ENCODE measurements around the gene TTC38. TPM values are rescaled to one million over a fixed set of nuclear protein-coding genes. Genes with fewer than 3 reads are reported as not detected.

TTC38 gene
- total RNA-seq, 1 donor from 2014 or later = 23.8 TPM

GRCh38 chr22:46289244-46289891, 21.6 kb downstream of the TTC38 start:
- ATAC-seq = peak; percentile 11
- intact Hi-C loops (cut with DNase I) = no loop called here
- no peak for DNase-seq (ENCODE audit: missing footprints)

GRCh38 chr22:46290121-46290842, 22.5 kb downstream of the TTC38 start:
- intact Hi-C loops (cut with DNase I) = loop anchor here (1.0 kb wide), 1 partner anchor 10 kb away; no protein-coding TSS in a partner anchor
- peak; percentile 70 for ATAC-seq
- no peak for DNase-seq (ENCODE audit: missing footprints)

- DNase-seq (ENCODE audit: missing footprints) (no peak), ATAC-seq (no peak)
- intact Hi-C loops (cut with DNase I) = loop anchor here (1.0 kb wide), 1 partner anchor 11 kb away; no protein-coding TSS in a partner anchor
These were observed 23.3 kb downstream of the TTC38 start for GRCh38 chr22:46290843-46291785.

GRCh38 chr22:46292173-46292572, 24.4 kb downstream of the TTC38 start:
- DNase-seq (ENCODE audit: missing footprints) (no peak), ATAC-seq (no peak)
- intact Hi-C loops (cut with DNase I) = no loop called here

- DNase-seq (ENCODE audit: missing footprints) (no peak), ATAC-seq (no peak)
- intact Hi-C loops (cut with DNase I) = no loop called here
These were observed 24.9 kb downstream of the TTC38 start for GRCh38 chr22:46292732-46293131.

- intact Hi-C loops (cut with DNase I) = no loop called here
- ATAC-seq (no peak), DNase-seq (ENCODE audit: missing footprints) (peak; percentile 80)
These were observed 25.9 kb downstream of the TTC38 start for GRCh38 chr22:46293577-46294260.

GRCh38 chr22:46294784-46295183, 27.0 kb downstream of the TTC38 start:
- no peak for DNase-seq (ENCODE audit: missing footprints)
- intact Hi-C loops (cut with DNase I) = loop anchor here (5.0 kb wide), 2 partner anchors 142 to 172 kb away; partner anchors contain the start of gene PPARA

GRCh38 chr22:46295277-46295971, 27.6 kb downstream of the TTC38 start:
- ATAC-seq = no peak
- no peak for DNase-seq (ENCODE audit: missing footprints)
- intact Hi-C loops (cut with DNase I) = loop anchor here (5.0 kb wide), 2 partner anchors 143 to 173 kb away; partner anchors contain the start of gene PPARA

More at GRCh38 chr22:46294784-46295183, 27.0 kb downstream of the TTC38 start:
- ATAC-seq = no peak

GRCh38 chr22:46296257-46297150, 28.7 kb downstream of the TTC38 start, which contains the start of gene GTSE1:
TSS of gene GTSE1 (plus strand) at chr22:46296870. CDS start at chr22:46297401, 531 bp downstream.
- intact Hi-C loops (cut with DNase I) = loop anchor here (5.0 kb wide), 2 partner anchors 144 to 174 kb away; partner anchors contain the start of gene PPARA
- peak; percentile 100 for DNase-seq (ENCODE audit: missing footprints)
- ATAC-seq = peak; percentile 98

- intact Hi-C loops (cut with DNase I) = loop anchor here (5.0 kb wide), 2 partner anchors 145 to 175 kb away; partner anchors contain the start of gene PPARA
- ATAC-seq (no peak), DNase-seq (ENCODE audit: missing footprints) (no peak)
These were observed 29.5 kb downstream of the TTC38 start for GRCh38 chr22:46297151-46297812.

GRCh38 chr22:46299101-46299500, 31.3 kb downstream of the TTC38 start:
- intact Hi-C loops (cut with DNase I) = loop anchor here (5.0 kb wide), 2 partner anchors 147 to 177 kb away; partner anchors contain the start of gene PPARA
- DNase-seq (ENCODE audit: missing footprints) (no peak), ATAC-seq (no peak)

GRCh38 chr22:46300491-46300890, 32.7 kb downstream of the TTC38 start:
- DNase-seq (ENCODE audit: missing footprints) = no peak
- intact Hi-C loops (cut with DNase I) = no loop called here
- ATAC-seq = no peak

GRCh38 chr22:46303347-46303965, 35.6 kb downstream of the TTC38 start:
- DNase-seq (ENCODE audit: missing footprints) (no peak), ATAC-seq (no peak)
- intact Hi-C loops (cut with DNase I) = no loop called here

GRCh38 chr22:46308283-46308988, 40.6 kb downstream of the TTC38 start:
- DNase-seq (ENCODE audit: missing footprints) = no peak
- intact Hi-C loops (cut with DNase I) = no loop called here
- ATAC-seq = no peak

GRCh38 chr22:46309526-46310085, 41.8 kb downstream of the TTC38 start:
- no peak for DNase-seq (ENCODE audit: missing footprints)
- ATAC-seq = peak; percentile 75
- intact Hi-C loops (cut with DNase I) = loop anchor here (5.0 kb wide), 1 partner anchor 312 kb away; no protein-coding TSS in a partner anchor
